GM12878 (cell line): ENCODE measurements around the gene ZNF780B. TPM values are rescaled to one million over a fixed set of nuclear protein-coding genes. Genes with fewer than 3 reads are reported as not detected.

Source experiments
- ATAC-seq: fragments of 200-7000 bp; cut with Tn5 transposase; 3 replicates; pipeline ENCODE4 v1.9.1; 2020; ENCODE audit warnings: mild to moderate bottlenecking, moderate library complexity
- BruUV-seq: library from RNA; stranded (reverse); fragments of 400-500 nt; replicated peaks from 2 replicates; lab custom pipeline; 2021; lab: Mats Ljungman, UMichigan
- CTCF ChIA-PET: fragments of 300-600 bp; sonication (Branson Sonifier 250); formaldehyde crosslinking; extraction: SDS; loops from one replicate; lab custom pipeline; 2021; ENCODE audit warnings: inconsistent platforms; lab: Yijun Ruan, JAX
- POLR2A ChIA-PET: fragments of 350-600 bp; formaldehyde crosslinking; extraction: SDS; loops from one replicate; lab custom pipeline; 2021; ENCODE audit warnings: inconsistent platforms; lab: Charles Lee
- RAD21 ChIA-PET: fragments of 300-600 bp; sonication (Branson Sonifier 250); formaldehyde crosslinking; loops from one replicate; lab custom pipeline; 2023; ENCODE audit warnings: antibody characterized with exemption; ENCODE audit not compliant: unreplicated experiment; lab: Charles Lee
- SMC1A ChIA-PET: fragments of 300-600 bp; sonication (Branson Sonifier 250); formaldehyde crosslinking; loops from one replicate; lab custom pipeline; 2023; ENCODE audit not compliant: unreplicated experiment, uncharacterized antibody; lab: Charles Lee
- DNase-seq: peaks from one replicate; pipeline ENCODE4 v3.0.0-alpha.2; 2011; ENCODE audit warnings: low read depth, low spot score
- FAIRE-seq: peaks from 3 replicates; lab custom pipeline; 2011; peaks lifted over from hg19 to GRCh38; lab: Jason Lieb, UNC
- H2AFZ ChIP-seq: 2 replicates; pipeline ENCODE4 v1.6.0; 2011; ENCODE audit warnings: low read depth, low read length, control low read depth; ENCODE audit not compliant: control insufficient read depth
- H3K27ac ChIP-seq: 2 replicates; pipeline ENCODE4 v1.5.1; 2011; ENCODE audit warnings: control low read depth; ENCODE audit not compliant: control insufficient read depth, insufficient read depth
- H3K27me3 ChIP-seq, 2 experiments: replicated peaks in 1 of 2; 2 replicates each; pipeline versions ENCODE4 v1.6.0 to v1.6.1; 2011; ENCODE audit warnings: low read length in 1 of 2; ENCODE audit not compliant: control insufficient read depth in 2 of 2, insufficient read depth in 2 of 2
- H3K36me3 ChIP-seq, 2 experiments: 2 replicates each; pipeline ENCODE4 v1.5.1; 2011; ENCODE audit warnings: low read length in 1 of 2; ENCODE audit not compliant: control insufficient read depth in 2 of 2, insufficient read depth in 2 of 2
- H3K4me1 ChIP-seq: 2 replicates; pipeline ENCODE4 v1.6.1; 2011; ENCODE audit warnings: mild to moderate bottlenecking, low read length, moderate library complexity, mixed read lengths; ENCODE audit not compliant: control insufficient read depth, insufficient read depth
- H3K4me2 ChIP-seq: 2 replicates; pipeline ENCODE4 v1.6.0; 2011; ENCODE audit warnings: control low read depth; ENCODE audit not compliant: control insufficient read depth, insufficient read depth
- H3K4me3 ChIP-seq: fragments of 200-600 bp; sonication (generic); 2 replicates; pipeline ENCODE4 v1.5.1; 2016
- H3K79me2 ChIP-seq: 2 replicates; pipeline ENCODE4 v1.6.0; 2011; ENCODE audit warnings: low read length; ENCODE audit not compliant: control insufficient read depth, insufficient read depth
- H3K9ac ChIP-seq: 2 replicates; pipeline ENCODE4 v1.8.0; 2011; ENCODE audit warnings: low read length, control low read depth, mixed read lengths; ENCODE audit not compliant: control insufficient read depth, insufficient read depth
- H3K9me3 ChIP-seq: replicated peaks from 3 replicates; pipeline ENCODE4 v1.5.1; 2011; ENCODE audit warnings: mild to moderate bottlenecking, low read length; ENCODE audit not compliant: control insufficient read depth, insufficient read depth
- H4K20me1 ChIP-seq: 2 replicates; pipeline ENCODE4 v1.6.0; 2011; ENCODE audit not compliant: control insufficient read depth, insufficient read depth
- ASH2L ChIP-seq: fragments of 300-600, 200-600 bp; sonication (generic); IDR thresholded peaks from 2 replicates; pipeline ENCODE4 v1.6.1; 2017; ENCODE audit warnings: low read depth, mild to moderate bottlenecking, borderline replicate concordance
- EED ChIP-seq: sonication (generic); IDR thresholded peaks from 2 replicates; pipeline ENCODE4 v1.6.1; 2016; ENCODE audit warnings: antibody characterized with exemption, low read depth
- EGR1 ChIP-seq, 2 experiments: IDR thresholded peaks; 1 replicate in 1 of 2; 2 replicates in 1 of 2; pipeline ENCODE4 v1.6.1; 2011 to 2012; ENCODE audit warnings: low read depth in 2 of 2, low read length in 2 of 2, borderline replicate concordance in 1 of 2, mild to moderate bottlenecking in 1 of 2, moderate library complexity in 1 of 2
- IKZF2 ChIP-seq, 2 experiments: fragments of 450-650 bp; IDR thresholded peaks; 2 replicates each; pipeline ENCODE4 v1.6.1; 2017; ENCODE audit warnings: mild to moderate bottlenecking in 2 of 2, moderate library complexity in 2 of 2
- JUND ChIP-seq: IDR thresholded peaks from 2 replicates; pipeline ENCODE4 v1.6.1; 2012; ENCODE audit warnings: low read depth, mild to moderate bottlenecking, low read length, improper control_type of control experiment, moderate library complexity
- PAX5 ChIP-seq: IDR thresholded peaks from 2 replicates; pipeline ENCODE4 v1.6.1; 2011; ENCODE audit warnings: low read depth, low read length, borderline replicate concordance
- RB1 ChIP-seq: fragments of 450-650 bp; formaldehyde crosslinking; IDR thresholded peaks from 2 replicates; pipeline ENCODE4 v1.6.1; 2017; ENCODE audit warnings: mild to moderate bottlenecking, borderline replicate concordance
- REST ChIP-seq: IDR thresholded peaks from 2 replicates; pipeline ENCODE4 v1.6.1; 2012; ENCODE audit warnings: mild to moderate bottlenecking, low read depth, low read length
- SKIL ChIP-seq: fragments of 450-650 bp; IDR thresholded peaks from 2 replicates; pipeline ENCODE4 v1.6.1; 2017; ENCODE audit warnings: mild to moderate bottlenecking, low read depth, inconsistent platforms; ENCODE audit not compliant: poor library complexity, severe bottlenecking
- ZBED1 ChIP-seq: IDR thresholded peaks from 2 replicates; pipeline ENCODE4 v1.6.1; 2016; ENCODE audit warnings: borderline replicate concordance
- ZNF24 ChIP-seq: fragments of 450-650 bp; IDR thresholded peaks from 2 replicates; pipeline ENCODE4 v1.6.1; 2017; ENCODE audit warnings: antibody characterized with exemption, mild to moderate bottlenecking
- WGBS: methylation state at CpG from one replicate; pipeline ENCODE4 v1.1.6; 2016; ENCODE audit warnings: low lambda C conversion rate; ENCODE audit not compliant: insufficient replicate concordance, insufficient coverage; ENCODE audit errors: missing lambda C conversion rate; 5-methylcytosine and 5-hydroxymethylcytosine counted together
- in situ Hi-C: fragments of 300-500 bp; cut with MboI; formaldehyde crosslinking; loops from 9 replicates; pipeline ENCODE4 v1.14.3; 2018; ENCODE audit warnings: mixed read lengths
- intact Hi-C: fragments of 100-400 bp; cut with micrococcal nuclease; formaldehyde crosslinking; loops from one replicate; pipeline ENCODE4 v1.14.2; 2022; ENCODE audit not compliant: unreplicated experiment
- polyA plus RNA-seq, 11 experiments: library from polyadenylated mRNA; depleted of rRNA in 4 of 11; unstranded in 6 of 11; stranded (reverse) in 5 of 11; fragments of >200 nt; fragmentation: Nextera tagmentation in 4 of 11; fragmentation: Illumina TruSeq in 1 of 11; extraction: Ambion mirVana in 4 of 11; extraction: Trizol in 1 of 11; gene quantifications; 1 replicate in 1 of 11; 2 replicates in 10 of 11; pipeline versions ENCODE4 v1.2.1 to v1.2.3, GENCODE V29; 2011 to 2016; ENCODE audit warnings: inconsistent platforms in 2 of 11, missing spikeins in 2 of 11, low read depth in 1 of 11
- total RNA-seq, 4 experiments: library from RNA; depleted of rRNA in 3 of 4; stranded (reverse); fragments of >200 nt in 3 of 4; fragmentation: Illumina TruSeq in 1 of 4; extraction: Trizol in 1 of 4; gene quantifications; 2 replicates each; pipeline versions ENCODE4 v1.2.1 to v1.2.3, GENCODE V29; 2013 to 2021

Gene ZNF780B
- total and polyA plus RNA-seq, 10 of the 15 experiments (the other 5 are each of a cell fraction or from before 2014, with no cell fraction given): 7.3 to 24.0 (median 12.3) TPM

- POLR2A ChIA-PET: no interaction called here
- no peak overlapping the region for H3K9ac ChIP-seq
- no peak overlapping the region for H3K27ac ChIP-seq
- H3K36me3 ChIP-seq: no peaks in the 10 kb centered on the region
- H3K4me3 ChIP-seq: no peak overlapping the region
- RAD21 ChIA-PET: no interaction called here
- in situ Hi-C loops: no loop called here
- H3K79me2 ChIP-seq: no peaks in the 10 kb centered on the region
- no peak for DNase-seq
- H2AFZ ChIP-seq: no peak overlapping the region
- TF ChIP-seq ZNF24: no peak
- TF ChIP-seq EGR1 (IDR thresholded peaks at IDR 0.05; ENCODE audit: borderline replicate concordance in 1 of 2, low read depth in 2 of 2, low read length in 2 of 2): no peak
- no peak for TF ChIP-seq REST
- no peak for TF ChIP-seq ZBED1
- no peak for TF ChIP-seq EED
- no peak for TF ChIP-seq JUND
- TF ChIP-seq PAX5: no peak
- TF ChIP-seq RB1: no peak
- TF ChIP-seq ASH2L: no peak
- no peak for TF ChIP-seq IKZF2 (IDR thresholded peaks at IDR 0.05)
- no peak for TF ChIP-seq SKIL
- TF ChIP-seq, all 136 proteins: peak for 0
- CTCF ChIA-PET: interaction anchor here (1.0 to 1.1 kb wide), 2 partner anchors 9 to 133 kb away, joined by 3 read pairs; no protein-coding TSS in a partner anchor
- H3K4me1 ChIP-seq: no peaks in the 10 kb centered on the region
- H4K20me1 ChIP-seq: no peaks in the 10 kb centered on the region
- H3K9me3 ChIP-seq: no peaks in the 10 kb centered on the region; the same call in 2 of the 3 replicates
- H3K27me3 ChIP-seq: no peaks in the 10 kb centered on the region
- BruUV-seq: no TSS peak
- SMC1A ChIA-PET: interaction anchor here (0.7 kb wide), 1 partner anchor 915 kb away, joined by 3 read pairs; no protein-coding TSS in a partner anchor
- intact Hi-C loops: no loop called here
- H3K4me2 ChIP-seq: no peak overlapping the region
- FAIRE-seq (no peak), ATAC-seq (no peak)
- WGBS: 65% methylated on average over 4 of the region's 4 CpGs
Observed at GRCh38 chr19:40103600-40103999, 47.6 kb upstream of the ZNF780B start.
